Stimulated activated CD4-positive, alpha-beta T cell treated with anti-CD3 and anti-CD28 coated beads, Interleukin-12 subunit alpha, Interleukin-12 subunit beta, amount 100 ng/mL, for 48 hours (primary cell): ENCODE measurements around the gene PLCH1.

Experiments used
- DNase-seq, 3 donors: peaks; one replicate each; pipeline ENCODE4 v3.0.0-alpha.2; 2020; ENCODE audit warnings: low read depth in 2 of 3, low spot score in 1 of 3

Gene PLCH1

GRCh38 chr3:155690921-155691320, 54.0 kb downstream of the PLCH1 start:
- no peak for DNase-seq

GRCh38 chr3:155688481-155688880, 56.4 kb downstream of the PLCH1 start:
- no peak for DNase-seq

- DNase-seq = no peak
Measured at GRCh38 chr3:155683344-155683720, 61.5 kb downstream of the PLCH1 start.

GRCh38 chr3:155682426-155683343, 62.2 kb downstream of the PLCH1 start:
- no peak for DNase-seq

GRCh38 chr3:155676252-155676981, 68.5 kb downstream of the PLCH1 start:
- no peak for DNase-seq

GRCh38 chr3:155675094-155675493, 69.8 kb downstream of the PLCH1 start:
- DNase-seq = no peak

GRCh38 chr3:155673421-155673820, 71.5 kb downstream of the PLCH1 start:
- DNase-seq = no peak

GRCh38 chr3:155670335-155670734, 74.5 kb downstream of the PLCH1 start:
- no peak for DNase-seq

- no peak for DNase-seq
Measured at GRCh38 chr3:155667988-155668387, 76.9 kb downstream of the PLCH1 start.

DNA sequence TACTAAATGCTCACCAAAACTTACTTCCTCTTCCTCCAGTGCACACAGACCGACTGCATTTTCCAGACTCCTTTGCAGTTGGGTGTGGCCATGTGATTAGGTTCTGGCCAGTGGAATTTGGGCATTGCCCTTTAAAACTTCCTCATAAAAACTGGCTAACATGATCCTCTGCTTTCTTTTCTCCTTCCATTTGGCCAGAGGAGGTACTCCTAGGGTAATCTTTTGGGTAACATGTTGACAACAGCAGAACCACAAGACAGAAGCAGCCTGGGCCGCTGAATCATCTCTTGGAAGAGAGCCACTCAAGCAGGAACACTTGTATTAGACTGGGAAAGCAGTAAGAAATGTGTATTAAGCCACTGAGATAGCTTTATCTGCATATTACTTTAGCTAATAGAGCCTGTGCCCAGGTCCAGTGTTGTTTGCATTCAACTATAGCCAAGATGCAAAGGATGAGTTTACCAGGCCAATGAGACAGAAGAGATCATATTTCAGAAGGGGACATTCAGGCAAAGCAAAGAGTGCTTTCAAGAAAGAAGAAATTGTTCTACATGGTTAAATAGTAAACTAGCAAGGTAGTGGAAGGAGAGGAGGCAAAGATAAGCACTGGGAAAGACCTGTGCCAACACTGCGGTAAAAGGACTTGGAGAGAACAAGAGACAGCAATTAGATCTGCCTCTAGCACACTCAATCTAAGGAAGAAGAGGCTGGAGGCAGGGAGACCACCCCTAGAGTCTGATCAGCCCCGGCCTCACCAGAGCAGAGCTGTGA, 79.8 kb downstream of the PLCH1 start:
- no peak for DNase-seq

GRCh38 chr3:155663467-155664212, 81.2 kb downstream of the PLCH1 start:
- no peak for DNase-seq

DNA sequence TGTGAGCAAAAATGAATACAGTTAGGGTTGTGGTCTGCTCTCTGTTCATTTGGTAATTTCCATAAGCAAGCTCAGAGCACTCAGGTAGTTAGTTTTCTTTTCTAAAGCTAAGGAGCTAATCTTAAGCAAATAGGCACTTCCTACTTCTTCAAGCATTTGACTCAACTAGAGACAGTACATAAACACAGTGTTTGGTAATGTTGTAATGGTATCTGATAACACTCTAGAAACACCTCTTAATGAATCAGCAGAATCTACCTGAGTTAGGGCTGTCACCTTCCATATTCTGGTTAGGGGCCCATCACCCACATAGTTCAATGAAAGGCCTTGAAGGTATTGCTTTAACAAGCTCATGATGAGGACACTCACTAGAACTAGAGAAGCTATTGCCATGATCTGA, 83.1 kb downstream of the PLCH1 start:
- DNase-seq = no peak

- no peak for DNase-seq
Measured at GRCh38 chr3:155661042-155661441, 83.8 kb downstream of the PLCH1 start.

DNA sequence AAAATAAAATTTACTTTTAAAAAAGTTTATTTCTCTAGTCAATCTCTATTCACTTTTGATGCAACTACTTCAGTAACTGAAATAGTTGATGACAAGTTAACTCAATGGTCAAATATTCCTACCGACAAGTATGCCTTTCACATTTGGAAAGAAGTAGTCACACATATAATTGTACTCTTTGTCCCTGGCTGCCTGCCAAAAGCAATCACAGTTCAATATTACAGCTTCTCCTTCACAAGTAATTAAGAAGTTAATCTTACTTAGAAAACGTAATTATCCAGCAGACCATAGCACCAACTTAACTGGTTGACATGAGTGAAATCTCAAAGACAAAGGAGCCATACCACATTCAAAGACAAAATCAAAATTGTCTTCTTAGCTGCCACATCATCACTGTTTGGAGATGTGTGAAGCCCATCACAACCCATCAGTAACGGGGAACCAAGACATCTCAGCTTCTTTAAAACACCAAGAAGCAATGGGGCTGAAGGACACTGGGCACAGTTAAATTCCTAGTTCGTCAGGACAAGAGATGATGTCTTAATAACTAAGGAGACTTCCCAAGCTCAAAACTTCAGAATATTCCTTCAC, 86.1 kb downstream of the PLCH1 start:
- DNase-seq = no peak

DNA sequence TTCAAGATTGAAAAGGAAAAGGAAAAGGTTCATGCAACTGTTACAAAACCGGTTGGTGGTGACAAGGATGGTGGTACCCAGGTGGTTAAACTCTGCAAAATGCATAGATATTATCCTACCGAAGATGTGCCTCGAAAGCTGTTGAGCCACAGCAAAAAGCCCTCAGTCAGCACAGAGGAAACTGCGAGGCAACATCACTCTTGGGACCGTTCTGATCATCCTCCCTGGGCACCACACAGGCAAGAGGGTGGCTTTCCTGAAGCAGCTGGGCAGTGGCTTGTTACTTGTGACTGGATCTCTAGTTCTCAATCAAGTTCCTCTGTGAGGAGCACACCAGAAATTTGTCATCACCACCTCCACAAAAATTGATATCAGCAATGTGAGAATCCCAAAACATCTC, 86.9 kb downstream of the PLCH1 start:
- DNase-seq = no peak

GRCh38 chr3:155657161-155657560, 87.7 kb downstream of the PLCH1 start:
- DNase-seq = no peak

DNA sequence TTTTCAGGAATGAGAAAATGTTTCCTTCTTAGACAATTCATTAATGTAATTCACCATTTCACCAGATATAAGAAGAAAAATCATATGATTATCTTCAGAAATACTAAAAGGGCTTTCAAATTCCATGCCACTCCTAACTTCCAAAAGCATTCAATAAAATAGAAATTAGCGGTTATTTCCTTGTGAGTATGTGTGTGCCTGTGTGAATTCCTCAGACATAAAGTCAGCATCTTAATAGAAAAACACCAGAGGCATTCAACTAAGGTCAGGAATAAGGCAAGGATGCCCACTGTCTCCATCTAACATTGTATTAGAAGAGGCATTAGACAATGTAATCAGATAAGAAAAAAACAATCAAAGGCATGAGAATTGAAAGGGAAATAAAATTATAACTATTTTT, 88.4 kb downstream of the PLCH1 start:
- no peak for DNase-seq

- DNase-seq = no peak
Measured at GRCh38 chr3:155651489-155652218, 93.2 kb downstream of the PLCH1 start.

GRCh38 chr3:155648013-155648591, 96.8 kb downstream of the PLCH1 start:
- no peak for DNase-seq

DNA sequence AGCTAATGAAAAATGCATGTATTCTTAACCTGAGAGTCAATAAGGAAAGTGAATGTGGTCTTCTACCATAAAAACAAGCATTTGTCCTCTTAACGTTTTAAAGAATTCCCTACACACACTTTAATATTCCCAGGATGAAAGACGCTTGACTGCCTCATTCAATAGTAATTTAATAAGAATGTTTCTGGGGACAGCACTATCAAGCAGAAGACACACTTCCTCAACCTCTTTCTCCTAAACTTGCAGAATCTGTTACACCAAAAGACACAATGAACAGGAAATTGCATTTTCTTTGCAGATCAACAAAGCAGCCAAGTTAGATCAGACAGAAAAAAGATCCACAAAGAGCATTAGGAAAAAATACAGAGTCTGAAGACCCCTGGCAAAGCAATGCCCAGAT, 97.7 kb downstream of the PLCH1 start:
- no peak for DNase-seq
